Esophagus muscularis mucosa (tissue), 4 donors: ENCODE results near the gene MATN1.

Experiments
- CTCF ChIP-seq, 3 experiments: fragments of 200-600 bp in 2 of 3; fragments of 450-650 bp in 1 of 3; sonication (generic) in 2 of 3; IDR thresholded peaks; one replicate each; pipeline ENCODE4 v1.5.1; 2017 to 2019; ENCODE audit warnings: antibody characterized with exemption in 3 of 3, mild to moderate bottlenecking in 2 of 3, moderate library complexity in 1 of 3
- EP300 ChIP-seq: sonication (generic); formaldehyde crosslinking; IDR thresholded peaks from one replicate; pipeline ENCODE4 v1.6.1; 2017; ENCODE audit warnings: antibody characterized with exemption
- POLR2A ChIP-seq: fragments of 450-650 bp; IDR thresholded peaks from one replicate; pipeline ENCODE4 v1.6.1; 2017; ENCODE audit warnings: antibody characterized with exemption, moderate library complexity, mild to moderate bottlenecking, low read depth
- POLR2AphosphoS5 ChIP-seq, 2 donors: sonication (generic); formaldehyde crosslinking; IDR thresholded peaks; one replicate each; pipeline ENCODE4 v1.6.1; 2017; ENCODE audit warnings: antibody characterized with exemption in 2 of 2

DNA sequence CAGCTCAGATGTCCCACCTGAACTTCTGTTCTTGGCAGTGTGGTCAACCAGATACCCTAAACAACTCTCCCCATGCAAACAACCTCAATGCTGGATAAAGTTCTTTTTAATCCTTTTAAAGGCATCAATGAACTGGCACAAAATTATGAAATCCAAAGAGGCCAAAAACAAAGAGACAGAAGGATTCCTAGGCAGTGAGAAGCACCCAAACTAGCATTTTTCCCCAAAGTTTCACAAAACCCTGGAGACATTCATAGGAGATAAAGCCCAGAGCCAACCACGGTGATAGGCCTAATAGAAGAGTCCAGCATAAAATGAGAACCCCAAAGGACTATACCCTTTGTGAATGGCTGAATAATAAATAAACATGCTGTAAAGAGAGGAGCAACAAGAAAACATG is 50.7 kb downstream of the MATN1 start:
- TF ChIP-seq CTCF (IDR thresholded peaks at IDR 0.05) (no peak), POLR2A (no peak), EP300 (no peak), POLR2AphosphoS5 (IDR thresholded peaks at IDR 0.05) (no peak)
